Activated CD4-positive, alpha-beta memory T cell treated with anti-CD3 and anti-CD28 coated beads, Interleukin-2, amount 10 ng/mL, durations not matched to agents 7 days and 5 days (primary cell): Measurements from ENCODE around the gene FAM90A1. TPM values are rescaled to one million over a fixed set of nuclear protein-coding genes. Genes with fewer than 3 reads are reported as not detected.
"Not testable (repeated sequence)": the region's sequence is repeated elsewhere in the genome, so short reads cannot be mapped to it uniquely, and the experiment has no call there.

Experiments used
- CTCF ChIA-PET: fragments of 350-600 bp; sonication (Branson Sonifier 250); formaldehyde crosslinking; loops from one replicate; lab custom pipeline; 2021; ENCODE audit warnings: antibody characterized with exemption, inconsistent platforms; lab: Charles Lee
- POLR2A ChIA-PET: fragments of 350-600 bp; sonication (Branson Sonifier 250); formaldehyde crosslinking; loops from one replicate; lab custom pipeline; 2021; ENCODE audit warnings: antibody characterized with exemption; lab: Charles Lee
- DNase-seq: peaks from one replicate; pipeline ENCODE4 v3.0.0-alpha.2; 2020
- H3K27ac Mint-ChIP-seq: one replicate; pipeline ENCODE4 v1.8.0; 2021; ENCODE audit warnings: mild to moderate bottlenecking, mixed read lengths
- H3K27me3 Mint-ChIP-seq: one replicate; pipeline ENCODE4 v1.8.0; 2021; ENCODE audit warnings: mixed read lengths
- H3K36me3 Mint-ChIP-seq: one replicate; pipeline ENCODE4 v1.8.0; 2021; ENCODE audit warnings: low read depth, mixed read lengths
- H3K4me1 Mint-ChIP-seq: one replicate; pipeline ENCODE4 v1.8.0; 2021; ENCODE audit warnings: mixed read lengths
- H3K4me3 Mint-ChIP-seq: one replicate; pipeline ENCODE4 v1.8.0; 2021; ENCODE audit warnings: mild to moderate bottlenecking, mixed read lengths
- H3K9me3 Mint-ChIP-seq: one replicate; pipeline ENCODE4 v1.8.0; 2021; ENCODE audit warnings: mixed read lengths
- total RNA-seq, 2 experiments: library from RNA; stranded (reverse); gene quantifications; one replicate each; pipeline ENCODE4 v1.2.3, GENCODE V29; 2021

The FAM90A1 gene, protein sequence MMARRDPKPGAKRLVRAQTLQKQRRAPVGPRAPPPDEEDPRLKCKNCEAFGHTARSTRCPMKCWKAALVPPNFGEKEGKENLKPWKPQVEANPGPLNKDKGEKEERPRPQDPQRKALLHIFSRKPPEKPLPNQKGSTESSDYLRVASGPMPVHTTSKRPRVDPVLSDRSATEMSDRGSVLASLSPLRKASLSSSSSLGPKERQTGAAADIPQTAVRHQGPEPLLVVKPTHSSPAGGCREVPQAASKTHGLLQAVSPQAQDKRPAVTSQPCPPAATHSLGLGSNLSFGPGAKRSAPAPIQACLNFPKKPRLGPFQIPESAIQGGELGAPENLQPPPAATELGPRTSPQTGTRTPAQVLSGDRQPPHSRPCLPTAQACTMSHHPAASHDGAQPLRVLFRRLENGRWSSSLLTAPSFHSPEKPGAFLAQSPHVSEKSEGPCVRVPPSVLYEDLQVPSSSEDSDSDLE
- under 1 TPM; 0.20 TPM for total RNA-seq

DNA sequence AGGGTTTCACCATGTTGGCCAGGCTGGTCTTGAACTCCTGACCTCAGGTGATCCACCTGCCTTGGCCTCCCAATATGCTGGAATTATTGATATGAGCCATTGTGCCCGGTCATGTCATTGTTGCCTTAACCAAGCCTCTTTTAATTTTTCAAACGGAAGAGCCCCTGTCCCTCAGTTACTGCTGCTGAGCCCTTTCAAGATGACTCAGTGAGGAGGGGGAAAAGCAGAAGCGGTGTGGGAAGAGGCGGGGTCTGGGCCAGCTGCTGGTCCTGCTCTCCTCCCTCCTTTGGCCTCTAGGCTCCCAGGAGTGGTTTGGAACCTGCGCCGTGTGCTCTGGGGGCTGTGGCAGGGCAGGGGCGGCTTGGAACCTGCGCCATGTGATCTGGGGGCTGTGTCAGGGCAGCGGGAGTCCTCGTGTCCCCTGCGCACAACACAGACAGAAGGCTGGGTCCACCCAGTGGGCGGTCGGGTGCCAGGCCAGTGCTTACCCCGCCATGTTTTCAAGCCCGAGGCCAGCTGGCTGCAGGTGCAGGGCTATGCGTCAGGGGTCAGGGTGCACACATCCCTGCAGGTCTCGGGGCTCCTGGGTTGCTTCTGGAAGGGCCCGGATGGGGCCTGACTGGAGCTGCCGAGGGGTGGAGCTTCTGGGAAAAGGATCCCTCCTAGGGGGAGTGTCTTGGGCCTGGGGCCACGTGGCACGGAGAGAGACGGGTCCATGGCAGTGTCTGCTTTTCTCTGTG is at the start of gene FAM90A1:
Gene FAM90A1, minus strand, starts transcription at position 627 of the 740 bp plus-strand sequence. CDS start 2,786 bp downstream, outside the sequence.
- CTCF ChIA-PET, H3K36me3 Mint-ChIP-seq, H3K27me3 Mint-ChIP-seq, H3K9me3 Mint-ChIP-seq: not testable (repeated sequence)
- peak within 1 kb of the TSS; percentile 49 for H3K27ac Mint-ChIP-seq
- POLR2A ChIA-PET: interaction anchor here (1.2 kb wide), 1 partner anchor 233 kb away, joined by 3 read pairs; no protein-coding TSS in a partner anchor
- H3K4me1 Mint-ChIP-seq: peaks cover 20% of the 10 kb centered on the region
- peak within 1 kb of the TSS; percentile 55 for H3K4me3 Mint-ChIP-seq
- DNase-seq: peak; percentile 38

GRCh38 chr12:8276397-8276796 is 49.0 kb upstream of the FAM90A1 start:
- H3K4me1 Mint-ChIP-seq, DNase-seq, H3K27ac Mint-ChIP-seq, CTCF ChIA-PET, H3K27me3 Mint-ChIP-seq, H3K9me3 Mint-ChIP-seq, H3K4me3 Mint-ChIP-seq, H3K36me3 Mint-ChIP-seq, POLR2A ChIA-PET: not testable (repeated sequence)

- H3K4me1 Mint-ChIP-seq, H3K27me3 Mint-ChIP-seq, CTCF ChIA-PET: not testable (repeated sequence)
Measured at GRCh38 chr12:8266706-8267105, 39.3 kb upstream of the FAM90A1 start.

DNA sequence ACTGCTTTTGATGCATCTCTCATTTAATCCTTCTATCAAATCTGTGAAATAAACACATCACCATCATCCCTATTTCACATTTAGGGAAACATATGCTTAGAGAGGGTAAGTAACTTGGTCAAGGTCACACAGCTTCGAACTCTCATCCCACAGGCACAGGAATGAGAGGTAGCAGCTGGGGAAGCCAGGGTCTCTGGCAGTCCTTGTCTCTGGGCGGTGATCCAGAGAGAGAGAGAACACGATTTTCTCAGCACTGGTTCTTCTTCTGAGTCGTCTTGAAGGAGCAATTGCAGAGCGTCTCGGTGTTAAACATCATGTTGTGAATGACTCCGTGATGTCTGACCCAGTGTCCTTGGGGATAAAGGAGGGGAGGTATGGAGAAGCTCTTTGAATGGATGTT is 36.8 kb upstream of the FAM90A1 start:
- H3K27ac Mint-ChIP-seq, POLR2A ChIA-PET, H3K4me3 Mint-ChIP-seq, H3K4me1 Mint-ChIP-seq, CTCF ChIA-PET, DNase-seq, H3K9me3 Mint-ChIP-seq, H3K36me3 Mint-ChIP-seq: not testable (repeated sequence)
- peaks cover 20% of the 10 kb centered on the region for H3K27me3 Mint-ChIP-seq

More at GRCh38 chr12:8266706-8267105, 39.3 kb upstream of the FAM90A1 start:
- H3K4me3 Mint-ChIP-seq, POLR2A ChIA-PET, H3K27ac Mint-ChIP-seq, H3K9me3 Mint-ChIP-seq, H3K36me3 Mint-ChIP-seq, DNase-seq: not testable (repeated sequence)

DNA sequence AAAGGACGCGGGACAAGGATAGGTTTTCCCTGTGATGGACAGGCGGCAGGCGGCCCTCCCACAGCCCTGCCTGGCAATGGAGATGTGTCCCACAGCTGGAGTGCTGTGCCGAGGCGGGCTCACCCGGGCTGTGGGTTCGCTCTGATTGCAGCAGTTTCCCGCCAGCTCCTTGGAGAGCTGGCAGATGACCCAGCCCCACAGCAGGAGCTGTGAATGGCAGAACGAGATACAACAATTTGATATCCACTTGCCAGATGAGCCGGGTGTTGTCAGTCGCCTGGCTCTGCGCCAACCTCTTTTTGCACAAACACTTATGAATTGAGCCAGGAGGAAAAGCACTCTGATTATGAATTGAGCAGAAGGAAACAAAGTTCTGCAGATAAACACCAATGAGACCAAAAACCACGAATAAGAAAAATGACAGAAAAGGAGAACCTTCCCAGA is 33.7 kb upstream of the FAM90A1 start:
- CTCF ChIA-PET, H3K4me1 Mint-ChIP-seq, POLR2A ChIA-PET, DNase-seq, H3K4me3 Mint-ChIP-seq, H3K27ac Mint-ChIP-seq, H3K36me3 Mint-ChIP-seq, H3K9me3 Mint-ChIP-seq: not testable (repeated sequence)
- peaks cover 23% of the 10 kb centered on the region for H3K27me3 Mint-ChIP-seq

DNA sequence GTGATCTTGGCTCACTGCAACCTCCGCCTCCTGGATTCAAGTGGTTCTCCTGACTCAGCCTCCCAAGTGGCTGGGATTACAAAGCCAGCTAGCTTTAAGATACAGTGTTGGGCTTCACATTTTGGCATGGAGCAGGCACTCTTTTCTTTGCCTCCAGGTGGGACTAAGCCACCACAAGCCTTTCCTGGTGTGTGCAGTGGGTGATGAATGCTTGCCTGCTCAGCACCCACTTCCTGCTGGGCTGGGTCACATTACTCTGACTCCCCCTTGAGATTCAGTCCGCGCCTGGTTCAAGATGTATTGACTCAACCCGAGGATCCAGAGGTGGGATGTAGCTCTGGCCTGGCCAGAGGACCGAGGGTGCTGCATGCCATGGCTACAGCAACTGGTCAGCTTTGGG is 28.9 kb upstream of the FAM90A1 start:
- H3K9me3 Mint-ChIP-seq, POLR2A ChIA-PET, DNase-seq: not testable (repeated sequence)

DNA sequence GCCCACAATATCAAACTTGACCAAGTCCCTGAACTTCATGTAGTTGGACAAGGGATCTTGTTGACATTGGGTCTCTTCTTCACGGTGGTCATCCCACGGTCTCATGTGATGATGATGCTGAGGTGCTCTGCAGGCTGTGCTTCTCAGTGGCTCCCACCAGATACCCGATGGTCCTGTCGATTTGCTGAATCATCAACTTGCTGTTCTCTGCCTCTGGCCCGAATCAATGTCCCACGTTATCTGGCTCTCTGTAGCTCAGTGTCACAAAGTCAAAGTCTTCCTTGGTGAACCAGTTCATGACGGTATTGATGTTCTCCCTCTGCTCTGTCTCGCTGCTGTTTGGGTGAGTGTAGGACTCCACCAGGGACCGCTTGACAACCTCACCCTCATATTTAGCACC is 27.3 kb upstream of the FAM90A1 start:
- H3K27me3 Mint-ChIP-seq, H3K27ac Mint-ChIP-seq, POLR2A ChIA-PET, H3K9me3 Mint-ChIP-seq, H3K4me3 Mint-ChIP-seq, CTCF ChIA-PET, DNase-seq, H3K36me3 Mint-ChIP-seq, H3K4me1 Mint-ChIP-seq: not testable (repeated sequence)

More for the DNA sequence above, 28.9 kb upstream of the FAM90A1 start:
- H3K27ac Mint-ChIP-seq, H3K4me3 Mint-ChIP-seq, H3K4me1 Mint-ChIP-seq, H3K36me3 Mint-ChIP-seq, CTCF ChIA-PET: not testable (repeated sequence)
- H3K27me3 Mint-ChIP-seq: peaks cover 15% of the 10 kb centered on the region

DNA sequence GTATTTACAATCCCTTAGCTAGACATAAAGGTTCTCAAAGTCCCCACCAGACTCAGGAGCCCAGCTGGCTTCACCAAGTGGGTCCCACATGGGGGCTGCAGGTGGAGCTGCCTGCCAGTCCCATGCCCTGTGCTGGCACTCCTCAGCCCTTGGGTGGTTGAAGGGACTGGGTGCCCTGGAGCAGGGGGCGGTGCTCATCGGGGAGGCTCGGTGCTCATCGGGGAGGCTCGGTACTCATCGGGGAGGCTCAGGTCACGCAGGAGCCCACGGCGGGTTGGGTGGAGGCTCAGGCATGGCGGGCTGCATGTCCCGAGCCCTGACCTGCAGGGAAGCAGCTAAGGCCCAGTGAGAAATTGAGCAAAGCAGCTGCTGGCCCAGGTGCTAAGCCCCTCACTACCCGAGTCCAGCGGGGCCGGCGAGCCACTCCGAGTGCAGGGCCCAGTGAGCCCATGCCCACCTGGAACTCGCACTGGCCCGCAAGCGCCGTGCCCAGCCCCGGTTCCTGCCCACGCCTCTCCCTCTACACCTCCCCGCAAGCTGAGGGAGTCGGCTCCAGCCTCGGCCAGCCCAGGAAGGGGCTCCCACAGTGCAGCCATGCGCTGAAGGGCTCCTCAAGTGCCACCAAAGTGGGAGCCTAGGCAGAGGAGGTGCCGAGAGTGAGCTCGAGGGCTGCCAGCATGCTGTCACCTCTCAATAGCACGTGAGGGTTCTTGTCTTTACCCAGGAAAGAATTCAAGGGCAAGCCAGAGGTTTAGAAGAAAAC is 24.8 kb upstream of the FAM90A1 start:
- H3K27me3 Mint-ChIP-seq, H3K9me3 Mint-ChIP-seq, POLR2A ChIA-PET, H3K4me3 Mint-ChIP-seq, DNase-seq, H3K27ac Mint-ChIP-seq, H3K4me1 Mint-ChIP-seq, CTCF ChIA-PET, H3K36me3 Mint-ChIP-seq: not testable (repeated sequence)

GRCh38 chr12:8251616-8252015 is 24.2 kb upstream of the FAM90A1 start:
- POLR2A ChIA-PET, H3K36me3 Mint-ChIP-seq, DNase-seq, H3K9me3 Mint-ChIP-seq, H3K4me3 Mint-ChIP-seq, H3K4me1 Mint-ChIP-seq, H3K27ac Mint-ChIP-seq, H3K27me3 Mint-ChIP-seq, CTCF ChIA-PET: not testable (repeated sequence)

DNA sequence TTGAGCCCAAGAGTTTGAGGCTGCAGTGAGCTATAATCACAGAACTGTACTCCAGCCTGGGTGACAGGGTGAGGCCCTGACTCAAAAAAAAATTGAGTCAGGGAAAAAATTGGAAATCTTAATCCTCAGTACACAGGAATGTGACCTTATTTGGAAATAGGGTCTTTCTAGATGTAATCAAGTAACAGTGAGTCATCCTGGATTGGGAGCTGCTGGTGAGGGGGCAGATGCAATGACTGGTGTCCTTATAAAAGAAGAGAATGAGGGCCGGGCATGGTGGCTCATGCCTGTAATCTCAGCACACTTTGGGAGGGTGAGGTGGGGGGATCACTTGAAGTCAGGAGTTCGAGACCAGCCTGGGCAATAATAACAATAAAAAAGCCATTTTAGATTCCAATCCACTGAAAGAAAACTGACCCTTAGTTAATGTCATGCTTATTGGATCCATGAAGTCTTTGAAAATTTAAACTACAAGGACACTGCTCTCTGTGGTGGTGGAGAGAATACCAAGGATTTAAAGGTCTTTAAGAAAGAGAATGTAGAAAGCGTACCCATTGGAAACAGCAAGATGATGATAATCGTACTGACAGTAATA is 19.6 kb upstream of the FAM90A1 start:
- DNase-seq, H3K9me3 Mint-ChIP-seq, H3K27ac Mint-ChIP-seq, H3K36me3 Mint-ChIP-seq, POLR2A ChIA-PET, CTCF ChIA-PET, H3K4me1 Mint-ChIP-seq, H3K4me3 Mint-ChIP-seq: not testable (repeated sequence)
- peaks cover 11% of the 10 kb centered on the region for H3K27me3 Mint-ChIP-seq

GRCh38 chr12:8243682-8244161 is 16.3 kb upstream of the FAM90A1 start:
- H3K9me3 Mint-ChIP-seq, DNase-seq, H3K36me3 Mint-ChIP-seq: not testable (repeated sequence)
- POLR2A ChIA-PET: interaction anchor here (0.9 to 1.2 kb wide), 2 partner anchors 156 to 217 kb away, joined by 3 to 6 read pairs; no protein-coding TSS in a partner anchor
- peaks cover 12% of the 10 kb centered on the region for H3K4me1 Mint-ChIP-seq
- CTCF ChIA-PET: interaction anchor here (1.2 kb wide), 1 partner anchor 12 kb away, joined by 7 read pairs; no protein-coding TSS in a partner anchor
- H3K27ac Mint-ChIP-seq: peak overlapping the region; percentile 95
- peaks cover 11% of the 10 kb centered on the region for H3K27me3 Mint-ChIP-seq
- peak overlapping the region; percentile 92 for H3K4me3 Mint-ChIP-seq
